Tibial nerve (tissue), 4 donors: Measurements from ENCODE around the gene RABEP2. TPM values are rescaled to one million over a fixed set of nuclear protein-coding genes. Genes with fewer than 3 reads are reported as not detected.

Experiments used
- DNase-seq, 2 donors: peaks; one replicate each; pipeline ENCODE4 v3.0.0-alpha.2; 2019; ENCODE audit warnings: low spot score in 2 of 2
- H3K27ac ChIP-seq, 4 donors: fragments of 200-600 bp; sonication (generic) in 3 of 4; one replicate each; pipeline ENCODE4 v1.5.1; 2017 to 2019; ENCODE audit warnings: mild to moderate bottlenecking in 1 of 4
- H3K27me3 ChIP-seq, 2 donors: fragments of 200-600 bp; sonication (generic) in 1 of 2; one replicate each; pipeline versions ENCODE4 v1.5.1 to v1.6.0; 2017 to 2019
- H3K36me3 ChIP-seq, 3 donors: fragments of 200-600 bp; sonication (generic); one replicate each; pipeline ENCODE4 v1.5.1; 2018 to 2019
- H3K4me1 ChIP-seq, 4 donors: fragments of 200-600 bp; sonication (generic) in 3 of 4; one replicate each; pipeline ENCODE4 v1.5.1; 2017 to 2019
- H3K4me3 ChIP-seq, 4 donors: fragments of 200-600 bp; sonication (generic) in 3 of 4; one replicate each; pipeline ENCODE4 v1.5.1; 2017 to 2019; ENCODE audit warnings: mild to moderate bottlenecking in 1 of 4, moderate library complexity in 1 of 4
- H3K9me3 ChIP-seq, 4 donors: fragments of 200-600 bp; sonication (generic) in 3 of 4; one replicate each; pipeline ENCODE4 v1.5.1; 2017 to 2019
- CTCF ChIP-seq, 5 experiments: fragments of 200-600 bp in 3 of 5; fragments of 450-650 bp in 2 of 5; sonication (generic) in 3 of 5; IDR thresholded peaks; one replicate each; pipeline ENCODE4 v1.5.1; 2016 to 2019; ENCODE audit warnings: antibody characterized with exemption in 5 of 5, mild to moderate bottlenecking in 3 of 5, moderate library complexity in 2 of 5
- EP300 ChIP-seq, 2 donors: sonication (generic); formaldehyde crosslinking; IDR thresholded peaks; one replicate each; pipeline ENCODE4 v1.6.1; 2017; ENCODE audit warnings: antibody characterized with exemption in 2 of 2, mild to moderate bottlenecking in 1 of 2
- POLR2A ChIP-seq, 2 donors: fragments of 450-650 bp; IDR thresholded peaks; one replicate each; pipeline ENCODE4 v1.6.1; 2017; ENCODE audit warnings: antibody characterized with exemption in 2 of 2, mild to moderate bottlenecking in 2 of 2, moderate library complexity in 2 of 2
- WGBS, 2 donors: methylation state at CpG; one replicate each; pipeline ENCODE4 v1.1.5; 2018; 5-methylcytosine and 5-hydroxymethylcytosine counted together
- total RNA-seq, 4 donors: library from RNA; depleted of rRNA; stranded (reverse); fragments of >200 nt; gene quantifications; one replicate each; pipeline ENCODE4 v1.1.0, GENCODE V29; 2016

RABEP2 gene
- total RNA-seq, 4 donors from 2014 or later: 30.3 to 57.0 (median 32.4) TPM

DNA sequence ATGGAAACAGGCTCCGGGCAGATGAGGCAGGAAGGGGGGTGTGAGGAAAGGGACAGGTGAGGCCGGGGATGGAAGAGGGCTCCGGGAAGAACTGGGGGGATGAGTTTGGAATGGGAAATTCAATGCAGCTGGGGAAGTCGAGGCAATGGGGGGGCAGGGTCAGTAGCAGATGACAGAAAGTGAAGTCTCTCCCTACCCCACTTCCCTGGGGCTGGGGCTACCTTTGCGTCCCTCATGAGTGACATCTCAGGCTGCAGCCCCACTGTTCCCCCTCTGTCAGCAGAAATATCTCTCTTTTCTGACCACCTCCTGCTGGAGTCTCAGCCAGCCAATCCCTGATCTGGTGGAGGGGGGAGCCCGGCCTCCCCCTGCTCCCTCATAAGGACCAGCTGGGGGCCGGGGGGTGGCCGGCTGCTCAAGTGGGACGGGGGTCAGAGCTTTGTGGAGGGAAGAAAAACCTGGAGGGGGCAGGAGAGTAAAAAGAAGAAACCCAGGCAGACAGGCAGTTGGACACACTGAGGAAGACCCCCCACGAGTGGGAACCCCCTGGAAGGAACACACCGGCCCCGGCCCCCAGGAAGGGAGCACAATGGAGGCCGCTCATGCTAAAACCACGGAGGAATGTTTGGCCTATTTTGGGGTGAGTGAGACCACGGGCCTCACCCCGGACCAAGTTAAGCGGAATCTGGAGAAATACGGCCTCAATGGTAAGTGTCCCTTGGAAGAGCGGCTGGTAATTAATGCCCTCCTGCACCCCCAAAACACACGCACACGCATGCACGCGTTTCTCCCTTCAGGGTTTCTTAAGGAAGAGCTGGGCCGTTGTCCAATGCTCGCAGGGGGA lies 46.7 kb downstream of the RABEP2 start, which contains the start of gene ATP2A1:
Gene ATP2A1, plus strand, starts transcription at position 406 of the 844 bp plus-strand sequence. Its CDS starts 184 bp downstream, at position 590.
- H3K27me3 ChIP-seq: peaks cover 0 to 8% of the 10 kb centered on the region in 2 donors
- no peaks in the 10 kb centered on the region for H3K9me3 ChIP-seq
- 61 to 65% methylated on average over 25 of the region's 25 CpGs for WGBS, 2 donors
- TF ChIP-seq POLR2A (IDR thresholded peaks at IDR 0.05): no peak
- no peak for TF ChIP-seq CTCF (IDR thresholded peaks at IDR 0.05)
- TF ChIP-seq EP300 (IDR thresholded peaks at IDR 0.05): no peak
- H3K27ac ChIP-seq: peak within 1 kb of the TSS in 1 of 4 donors; percentile 19
- peaks cover 0 to 26% (median 0%) of the 10 kb centered on the region in 3 donors for H3K36me3 ChIP-seq
- H3K4me3 ChIP-seq: peak within 1 kb of the TSS; percentile 37 to 84 (median 64)
- H3K4me1 ChIP-seq: peaks cover 0 to 34% (median 11%) of the 10 kb centered on the region in 4 donors
- DNase-seq: no peak

- Histone ChIP-seq H3K4me1 (peaks cover 0 to 27% (median 11%) of the 10 kb centered on the region in 4 donors), H3K27ac (no peak overlapping the region), H3K36me3 (peaks cover 0 to 33% (median 0%) of the 10 kb centered on the region in 3 donors), H3K4me3 (no peak overlapping the region), H3K27me3 (peaks cover 0 to 5% of the 10 kb centered on the region in 2 donors), H3K9me3 (no peaks in the 10 kb centered on the region)
- no peak for TF ChIP-seq EP300 (IDR thresholded peaks at IDR 0.05)
- no peak for TF ChIP-seq POLR2A (IDR thresholded peaks at IDR 0.05)
- TF ChIP-seq CTCF (IDR thresholded peaks at IDR 0.05): no peak
- no peak for DNase-seq
- WGBS, 2 donors: 38 to 67% methylated on average over 2 of the region's 2 CpGs
Observed at GRCh38 chr16:28877655-28878000, 47.4 kb downstream of the RABEP2 start.

DNA sequence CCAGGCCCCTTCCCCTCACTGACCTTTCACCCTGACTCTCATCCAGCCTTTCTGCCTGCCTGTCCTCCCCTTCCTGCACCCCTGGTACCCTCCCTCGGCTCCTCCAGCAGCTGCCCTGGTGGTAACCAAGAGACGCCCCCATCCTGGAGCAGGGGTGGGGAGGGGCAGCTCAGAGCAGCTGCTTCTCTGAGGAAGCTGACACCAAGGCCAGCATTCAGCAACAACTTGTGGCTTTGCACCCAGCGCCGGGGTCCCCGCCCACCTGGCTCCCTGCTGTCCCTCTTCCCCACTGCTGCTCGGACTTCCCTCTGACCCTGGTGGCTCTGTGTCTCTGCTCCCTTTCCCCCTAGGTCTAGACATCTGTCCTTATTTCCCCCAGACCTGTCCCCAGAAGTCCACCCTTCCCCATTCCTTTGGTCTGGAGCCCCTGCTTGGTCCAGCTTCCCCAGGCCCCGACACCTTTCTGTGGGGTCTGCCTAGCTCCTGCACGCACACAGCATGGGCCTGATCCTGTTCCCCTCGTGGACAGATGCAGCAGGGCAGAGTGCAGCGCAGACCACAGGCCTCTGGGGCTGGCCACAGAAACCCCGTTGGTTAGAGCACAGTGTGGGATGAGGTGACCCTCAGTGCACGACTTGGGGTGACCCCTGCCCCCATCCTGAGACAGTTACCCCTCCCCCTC lies 47.9 kb downstream of the RABEP2 start:
- H3K36me3 ChIP-seq: peaks cover 0 to 38% (median 0%) of the 10 kb centered on the region in 3 donors
- no peak overlapping the region for H3K27ac ChIP-seq
- H3K4me3 ChIP-seq: no peak overlapping the region
- 33 to 49% methylated on average over 11 to 12 of the region's 12 CpGs for WGBS, 2 donors
- no peak for TF ChIP-seq POLR2A (IDR thresholded peaks at IDR 0.05)
- TF ChIP-seq CTCF (IDR thresholded peaks at IDR 0.05): no peak
- no peak for TF ChIP-seq EP300 (IDR thresholded peaks at IDR 0.05)
- peaks cover 0 to 24% (median 11%) of the 10 kb centered on the region in 4 donors for H3K4me1 ChIP-seq
- H3K9me3 ChIP-seq: no peaks in the 10 kb centered on the region
- H3K27me3 ChIP-seq: peaks cover 0 to under 1% of the 10 kb centered on the region in 2 donors
- DNase-seq: no peak

- WGBS, 2 donors: 51 to 52% methylated on average over 15 to 17 of the region's 17 CpGs
- H3K36me3 ChIP-seq: peaks cover 0 to 48% (median 0%) of the 10 kb centered on the region in 3 donors
- H3K4me1 ChIP-seq: peaks cover 0 to 24% (median 11%) of the 10 kb centered on the region in 4 donors
- no peak for TF ChIP-seq POLR2A (IDR thresholded peaks at IDR 0.05)
- no peaks in the 10 kb centered on the region for H3K9me3 ChIP-seq
- H3K4me3 ChIP-seq: no peak overlapping the region
- DNase-seq: no peak
- H3K27me3 ChIP-seq: no peaks in the 10 kb centered on the region
- no peak overlapping the region for H3K27ac ChIP-seq
Observed at GRCh38 chr16:28876019-28876659, 48.9 kb downstream of the RABEP2 start.

DNA sequence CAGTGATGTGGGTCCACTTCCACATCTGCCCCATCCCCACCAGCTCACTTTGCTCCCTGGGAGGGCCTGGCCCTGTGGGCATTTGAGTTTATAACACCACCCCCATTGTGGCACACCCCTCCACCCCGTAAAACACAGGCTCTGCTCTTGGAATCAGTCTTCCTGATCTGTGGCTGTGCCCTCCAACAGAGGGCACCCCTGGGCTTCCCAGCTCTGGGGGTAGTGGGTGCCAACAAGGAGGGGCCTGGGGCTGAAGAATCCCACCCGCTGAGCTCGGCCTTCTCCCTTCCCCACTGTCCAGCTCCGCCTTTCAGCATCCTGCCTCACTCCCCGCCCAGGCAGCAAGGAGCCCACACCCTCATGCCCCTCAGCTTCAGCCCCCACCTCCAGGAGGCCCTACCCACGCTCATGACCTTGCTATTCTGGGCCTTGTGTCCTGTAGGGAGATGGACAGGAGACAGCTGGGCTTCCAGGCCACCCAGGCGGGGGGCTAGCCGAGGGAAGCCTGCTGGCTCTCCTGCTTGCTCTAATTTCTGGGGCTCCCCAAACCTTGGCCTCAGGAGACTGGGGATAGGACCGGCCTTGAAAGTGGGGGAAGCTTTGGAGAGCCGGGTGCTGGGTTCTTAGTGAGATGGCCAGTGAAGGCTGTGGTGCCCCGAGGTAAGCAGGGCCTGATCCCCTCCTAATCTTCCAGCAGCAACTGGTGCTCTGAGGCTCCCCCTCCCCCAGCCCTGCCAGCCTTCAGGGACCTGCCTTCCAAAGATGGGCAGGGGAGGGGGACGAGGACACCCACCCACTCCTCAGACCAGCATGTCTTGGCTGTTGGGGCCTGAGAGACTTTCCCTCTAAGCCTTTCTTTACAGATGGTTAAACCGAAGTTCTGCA lies 49.7 kb downstream of the RABEP2 start:
- H3K27me3 ChIP-seq: no peaks in the 10 kb centered on the region
- H3K36me3 ChIP-seq: peaks cover 0 to 56% (median 0%) of the 10 kb centered on the region in 3 donors
- DNase-seq: no peak
- TF ChIP-seq CTCF (IDR thresholded peaks at IDR 0.05) (no peak), EP300 (IDR thresholded peaks at IDR 0.05) (no peak), POLR2A (IDR thresholded peaks at IDR 0.05) (no peak)
- H3K27ac ChIP-seq: no peak overlapping the region
- H3K4me3 ChIP-seq: no peak overlapping the region
- no peaks in the 10 kb centered on the region for H3K9me3 ChIP-seq
- peaks cover 0 to 19% (median 11%) of the 10 kb centered on the region in 4 donors for H3K4me1 ChIP-seq
- 45 to 48% methylated on average over 10 of the region's 13 CpGs for WGBS, 2 donors
